ENCODE results near the gene GARIN5A.

The GARIN5A gene

DNA sequence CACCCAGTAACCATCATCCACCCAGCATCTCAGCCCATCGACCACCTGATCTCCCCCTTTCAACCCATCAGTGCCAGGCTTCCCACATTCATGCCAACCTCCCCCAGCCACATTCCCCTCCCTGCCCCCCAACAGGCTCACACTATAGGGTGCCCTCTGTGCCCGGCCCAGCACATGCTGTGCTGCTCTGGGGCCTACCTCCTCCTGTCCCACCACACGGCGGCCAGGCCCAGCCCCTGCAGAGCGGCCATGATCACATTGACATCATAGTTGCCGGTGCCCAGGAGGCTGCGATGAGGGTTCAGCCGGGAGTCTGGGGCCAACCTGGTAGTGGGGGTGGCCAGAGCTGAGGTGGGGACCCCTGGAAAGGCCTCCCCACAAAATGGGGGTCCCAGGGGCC is 30.7 kb upstream of the GARIN5A start:
- DNase-seq: no peak

DNA sequence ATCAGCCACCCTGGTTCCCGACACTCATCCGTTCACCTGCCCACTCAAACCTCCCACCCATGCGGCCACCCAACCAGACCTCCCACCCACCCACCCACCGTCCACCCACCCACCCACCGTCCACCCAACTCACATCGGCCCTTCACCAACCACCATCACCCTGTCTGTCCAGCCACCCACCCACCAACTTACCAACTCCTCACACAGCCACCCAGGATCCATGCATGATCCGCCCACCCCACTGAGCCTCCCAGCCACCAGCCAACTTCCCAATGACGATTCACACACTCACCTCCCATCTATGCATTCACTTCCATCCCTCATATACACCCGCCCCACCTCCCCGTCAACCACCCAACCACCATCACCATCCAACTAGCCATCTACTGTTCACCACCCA is 30.1 kb upstream of the GARIN5A start:
- DNase-seq: no peak

DNA sequence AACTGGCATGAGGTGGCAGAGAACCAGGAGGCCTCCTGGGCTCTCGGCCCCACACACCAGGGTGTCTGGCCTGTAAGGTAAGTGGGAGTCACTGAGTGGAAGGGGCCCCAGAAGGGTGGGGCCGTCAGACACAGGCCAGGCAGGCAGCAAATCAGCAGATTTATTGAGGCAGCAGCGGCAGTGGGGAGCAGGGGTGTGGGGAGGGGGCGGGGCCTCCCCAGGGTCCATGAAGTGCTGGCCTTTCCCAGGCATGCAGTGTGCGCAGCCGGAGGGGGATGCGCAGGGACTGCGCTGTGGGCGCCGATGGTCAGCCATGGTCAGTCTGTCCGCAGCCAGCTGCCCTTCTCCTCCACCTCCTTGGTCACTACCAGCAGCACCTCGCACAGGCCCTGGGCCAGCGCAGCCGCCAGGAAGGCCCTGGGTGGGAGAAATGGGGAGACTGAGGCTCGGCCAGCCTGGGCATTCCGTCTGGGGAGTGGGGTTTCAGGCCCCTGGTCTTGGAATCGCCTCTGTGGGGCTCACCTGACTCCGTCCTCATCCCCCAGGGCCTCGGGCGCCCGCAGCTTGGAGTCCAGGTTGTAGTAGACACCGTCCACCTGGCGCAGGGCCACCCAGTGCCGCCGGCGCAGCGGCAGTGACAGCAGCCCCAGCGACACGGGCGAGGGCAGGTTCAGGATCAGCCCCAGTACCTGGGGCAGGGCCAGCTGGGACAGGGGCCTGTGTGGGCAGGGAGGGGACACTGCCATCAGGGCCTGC is 29.4 kb upstream of the GARIN5A start:
- no peak for DNase-seq

DNA sequence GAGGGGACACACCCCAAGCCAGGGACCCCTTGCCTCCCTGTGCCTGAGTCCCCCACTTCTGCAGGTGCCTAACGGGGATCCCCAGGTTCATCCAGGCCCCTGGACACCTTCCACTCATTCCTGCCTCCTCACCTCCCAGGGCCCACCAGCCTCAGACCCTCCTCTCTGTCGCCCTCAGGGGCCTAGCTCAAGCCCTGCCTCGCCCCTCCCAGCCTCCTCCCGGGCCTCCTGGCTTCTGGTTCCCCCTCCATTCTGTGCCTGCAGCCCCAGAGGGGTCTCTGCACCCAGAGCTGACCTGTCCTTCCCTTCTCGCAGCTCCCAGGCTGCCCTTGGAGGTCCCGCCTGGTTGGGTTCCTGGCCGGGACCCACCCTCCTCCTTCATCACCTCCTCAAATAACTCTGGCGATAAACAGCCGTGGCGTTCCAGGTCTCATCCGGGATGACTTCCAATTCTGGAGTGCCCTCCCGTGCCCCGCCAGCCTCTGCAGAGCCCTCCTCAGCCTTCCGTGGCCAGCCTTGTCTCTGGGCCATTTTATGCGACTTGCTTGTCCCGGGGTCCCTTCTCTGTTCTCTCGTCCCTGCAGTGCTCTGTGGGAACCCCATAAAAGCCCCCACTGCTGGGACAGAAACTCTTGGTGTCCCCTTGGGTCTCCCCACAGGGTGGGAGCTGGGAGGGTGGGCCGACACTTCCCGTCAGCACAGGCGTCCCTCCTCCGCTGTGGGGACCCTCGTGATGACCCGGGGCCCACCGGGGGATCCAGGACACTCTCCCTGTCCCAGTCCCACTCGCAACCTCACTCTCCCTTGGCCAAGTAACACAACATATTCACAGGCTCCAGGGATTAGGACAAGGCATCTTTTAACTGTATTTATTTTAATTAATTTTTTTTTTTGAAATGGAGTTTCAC is 25.2 kb upstream of the GARIN5A start:
- DNase-seq: no peak

DNA sequence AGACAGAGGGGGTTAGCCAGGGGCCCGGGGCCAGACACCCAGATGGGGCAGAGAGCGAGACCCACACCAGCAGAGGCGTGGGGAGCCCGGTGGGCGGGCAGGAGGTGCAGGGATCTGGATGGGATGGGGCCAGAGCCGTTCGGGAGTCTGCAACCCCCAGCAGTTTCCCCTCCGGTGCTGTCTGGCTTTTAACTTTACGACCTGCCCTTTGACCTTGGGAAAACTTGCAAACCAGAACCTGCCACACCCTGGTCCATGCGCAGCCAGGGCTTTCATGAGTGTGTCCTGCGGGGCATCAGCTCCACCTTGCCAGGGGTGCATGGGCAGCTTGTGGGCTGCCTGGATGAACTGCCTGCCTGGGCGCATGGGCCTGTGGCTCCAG is 24.5 kb upstream of the GARIN5A start:
- DNase-seq: no peak

DNA sequence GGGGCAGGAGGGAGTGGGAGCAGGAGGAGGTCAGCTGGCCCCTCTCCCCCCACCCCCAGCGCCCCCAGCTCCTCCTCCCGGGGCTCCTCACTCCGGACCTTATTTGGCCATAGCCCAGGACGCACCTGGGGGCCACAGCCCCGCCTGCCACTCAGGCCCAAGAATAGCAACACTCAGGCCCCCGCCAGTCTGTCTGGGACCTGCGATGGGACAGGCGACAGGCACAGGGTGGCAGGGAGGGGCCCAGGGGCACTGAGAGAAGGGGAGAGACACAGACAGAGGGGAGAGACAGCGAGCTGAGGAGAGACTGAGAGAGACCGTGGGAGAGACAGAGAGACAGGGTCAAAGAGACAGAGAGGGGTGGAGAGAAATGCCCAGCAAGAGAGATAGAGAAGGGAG is 24.1 kb upstream of the GARIN5A start:
- DNase-seq: no peak

DNA sequence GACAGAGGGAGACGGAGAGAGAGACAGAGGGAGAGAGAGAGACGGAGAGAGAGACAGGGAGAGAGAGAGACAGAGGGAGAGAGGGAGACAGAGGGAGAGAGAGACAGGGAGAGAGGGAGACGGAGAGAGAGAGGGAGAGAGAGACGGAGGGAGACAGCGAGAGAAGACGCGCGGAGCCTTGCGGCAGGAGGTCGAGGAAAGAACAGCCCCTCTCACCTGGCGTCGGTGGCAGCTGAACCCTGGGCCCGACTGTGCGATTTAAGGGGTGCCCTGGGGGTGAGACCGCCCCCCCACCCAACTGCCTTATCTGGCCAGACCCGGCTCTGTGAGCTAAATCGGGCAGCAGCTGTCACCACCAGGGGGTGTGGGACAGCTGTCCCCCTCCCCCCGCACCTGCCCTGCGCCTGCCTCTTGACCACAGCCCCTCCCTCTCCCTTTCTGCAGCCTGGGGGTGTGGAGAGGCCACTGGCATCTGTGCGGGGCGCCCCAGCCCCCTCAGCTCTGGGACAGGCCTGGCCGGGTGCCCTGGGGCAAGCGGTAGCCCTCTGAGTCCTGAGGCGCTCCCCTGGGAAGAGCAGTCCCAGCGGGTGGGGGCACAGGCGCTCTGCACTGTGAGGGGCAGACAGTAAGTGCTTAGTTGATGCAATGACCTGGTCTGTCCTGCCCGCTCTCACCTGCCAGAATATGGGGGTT is 23.6 kb upstream of the GARIN5A start:
- DNase-seq: no peak

DNA sequence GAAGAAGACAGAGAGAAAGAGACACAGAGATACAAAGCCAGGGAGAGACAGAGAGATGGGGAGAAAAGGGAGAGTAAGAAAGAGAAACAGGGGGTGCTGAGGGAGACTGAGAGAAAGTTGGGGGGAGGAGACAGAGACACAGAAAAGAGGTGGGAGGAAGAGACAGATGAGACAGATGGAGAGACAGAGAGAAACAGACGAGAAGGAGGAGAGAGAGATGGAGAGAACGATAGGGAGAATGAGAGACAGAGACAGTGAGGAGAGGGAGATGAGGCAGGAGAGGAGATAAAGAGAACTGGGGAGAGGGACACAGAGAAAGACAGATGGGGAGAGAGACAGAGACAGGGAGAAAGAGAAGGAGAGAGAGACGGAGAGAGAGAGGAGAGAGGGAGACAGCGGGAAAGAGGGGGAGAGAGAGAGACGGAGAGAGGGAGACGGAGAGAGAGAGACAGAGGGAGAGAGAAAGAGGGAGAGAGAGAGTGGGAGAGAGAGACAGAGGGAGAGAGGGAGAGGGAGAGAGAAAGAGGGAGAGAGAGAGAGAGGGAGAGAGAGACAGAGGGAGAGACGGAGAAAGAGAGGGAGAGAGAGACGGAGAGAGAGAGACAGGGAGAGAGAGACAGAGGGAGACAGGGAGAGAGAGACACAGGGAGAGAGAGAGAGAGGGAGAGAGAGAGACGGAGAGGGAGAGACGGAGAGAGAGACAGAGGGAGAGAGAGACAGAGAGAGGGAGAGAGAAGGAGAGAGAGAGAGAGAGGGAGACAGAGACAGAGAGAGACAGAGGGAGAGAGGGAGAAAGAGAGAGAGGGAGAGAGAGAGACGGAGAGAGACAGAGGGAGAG is 21.8 kb upstream of the GARIN5A start:
- DNase-seq: no peak

DNA sequence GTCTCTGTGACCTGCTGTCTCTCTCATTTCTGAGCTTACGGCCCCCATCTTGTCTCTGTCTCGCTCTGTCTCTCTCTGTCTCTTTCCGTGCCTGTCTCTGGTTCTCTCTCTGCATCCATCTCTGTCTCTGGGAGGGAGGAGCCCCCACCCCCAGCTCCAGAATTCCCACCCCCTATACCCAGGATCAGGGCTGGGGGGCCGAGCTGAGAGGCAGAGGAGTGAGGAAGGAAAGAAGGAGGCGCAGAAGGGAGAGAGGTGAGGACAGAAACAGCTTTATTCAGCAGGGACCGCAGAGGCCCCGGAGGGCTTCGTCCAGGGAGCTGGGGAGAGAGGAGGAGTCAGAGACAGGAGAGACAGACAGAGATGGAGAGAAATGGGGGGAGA is 20.4 kb upstream of the GARIN5A start:
- DNase-seq: no peak

DNA sequence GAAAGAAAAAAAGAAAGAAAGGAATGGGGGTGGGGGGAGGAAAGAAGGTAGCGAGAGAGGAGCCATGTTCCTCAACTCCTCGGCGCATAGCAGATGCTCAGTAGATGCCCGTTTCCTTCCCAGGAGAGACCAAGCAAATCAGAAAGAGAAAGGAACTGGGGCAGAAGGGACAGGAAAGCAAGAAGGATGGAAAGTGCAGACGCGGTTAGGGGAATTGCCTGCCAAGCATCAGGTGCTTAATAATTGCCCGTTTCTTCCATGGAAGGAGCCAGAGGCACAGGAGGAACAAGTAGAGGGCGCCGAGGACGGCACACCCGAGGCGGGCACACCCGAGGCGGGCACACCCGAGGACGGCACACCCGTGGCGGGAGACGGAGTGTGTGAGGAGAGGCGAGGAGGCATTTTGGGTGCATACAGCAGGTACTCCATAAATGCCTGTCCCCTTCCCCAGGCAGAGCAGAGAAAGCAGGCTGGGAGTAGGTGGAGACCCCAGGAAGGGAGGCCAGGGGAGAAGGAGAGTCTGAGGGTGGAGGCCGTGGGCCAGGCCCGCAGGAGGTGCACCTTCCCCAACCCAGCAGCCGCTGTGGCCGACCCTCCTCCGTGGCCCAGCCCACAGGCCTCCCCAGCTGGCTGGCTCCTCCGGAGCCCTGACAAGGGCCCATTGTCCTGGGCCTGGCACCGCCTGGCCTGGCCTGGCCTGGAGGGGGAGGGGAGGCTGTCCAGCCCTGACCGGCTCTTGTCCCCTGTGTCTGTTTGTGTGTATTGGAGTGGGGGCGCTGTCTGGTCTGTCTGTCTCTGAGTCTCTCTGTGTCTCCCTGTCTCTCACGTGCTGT is 19.8 kb upstream of the GARIN5A start:
- DNase-seq: no peak

DNA sequence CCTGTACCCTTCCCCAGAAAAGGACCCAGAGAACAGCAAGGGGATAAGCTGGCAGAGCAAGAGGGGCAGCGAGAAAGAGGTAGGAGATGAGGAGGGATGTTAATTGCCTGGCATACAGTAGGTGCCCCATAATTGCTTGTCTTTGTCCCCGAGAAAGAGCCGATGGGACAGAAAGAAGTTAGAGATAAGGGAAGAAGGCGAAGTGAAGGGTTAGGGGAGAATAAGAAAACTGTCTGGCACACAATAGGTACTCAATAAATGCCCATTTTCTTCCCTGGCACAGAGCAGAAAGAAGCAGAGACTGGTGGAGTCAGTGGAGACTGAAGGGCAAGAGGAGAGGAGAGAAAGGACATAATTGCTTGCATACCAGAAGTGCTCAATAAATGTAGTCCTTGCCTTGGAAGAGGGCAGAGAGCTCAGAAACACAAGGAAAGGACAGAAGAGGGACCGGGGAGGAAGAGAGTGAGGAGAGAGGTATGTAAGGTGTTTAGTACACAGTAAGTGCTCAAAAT is 18.4 kb upstream of the GARIN5A start:
- no peak for DNase-seq

DNA sequence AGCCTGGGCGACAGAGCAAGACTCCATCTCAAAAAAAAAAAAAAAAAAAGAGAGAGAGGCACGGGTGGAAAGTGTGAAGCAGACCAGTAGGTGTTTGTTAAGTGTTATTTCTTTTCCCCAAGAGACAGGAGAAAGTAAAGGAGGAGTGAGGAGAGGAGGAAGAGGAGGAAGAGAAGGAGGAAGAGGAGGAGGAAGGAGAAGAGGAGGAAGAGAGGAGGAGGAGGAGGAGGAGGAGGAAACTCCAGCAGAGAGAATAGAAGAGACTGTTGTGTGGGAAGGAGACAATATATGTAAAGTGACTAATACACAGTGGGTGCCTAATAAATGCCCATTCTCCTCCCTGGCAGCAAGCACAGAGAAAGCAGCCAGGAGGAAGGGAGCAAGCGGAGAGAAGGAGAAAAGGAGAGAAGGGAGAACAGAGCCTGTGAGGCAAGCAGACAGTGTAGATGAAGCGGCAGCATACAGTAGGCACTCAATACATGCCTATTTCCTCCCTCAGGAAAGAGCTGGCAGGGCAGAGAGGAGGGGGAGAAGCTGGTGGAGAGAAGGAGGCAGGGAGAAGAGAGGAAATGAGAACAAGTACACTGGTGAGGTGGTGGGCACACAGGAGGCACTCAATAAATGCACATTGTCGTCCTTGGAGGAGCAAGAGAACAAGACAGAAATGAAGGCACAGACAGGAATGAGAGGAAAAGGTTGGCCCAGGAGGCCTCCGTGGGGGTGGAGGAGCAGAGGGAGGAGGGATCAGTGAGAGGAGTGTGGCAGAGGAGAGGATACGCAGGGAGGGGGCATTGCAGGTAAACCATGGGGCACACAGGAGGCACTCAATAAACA is 17.8 kb upstream of the GARIN5A start:
- no peak for DNase-seq

DNA sequence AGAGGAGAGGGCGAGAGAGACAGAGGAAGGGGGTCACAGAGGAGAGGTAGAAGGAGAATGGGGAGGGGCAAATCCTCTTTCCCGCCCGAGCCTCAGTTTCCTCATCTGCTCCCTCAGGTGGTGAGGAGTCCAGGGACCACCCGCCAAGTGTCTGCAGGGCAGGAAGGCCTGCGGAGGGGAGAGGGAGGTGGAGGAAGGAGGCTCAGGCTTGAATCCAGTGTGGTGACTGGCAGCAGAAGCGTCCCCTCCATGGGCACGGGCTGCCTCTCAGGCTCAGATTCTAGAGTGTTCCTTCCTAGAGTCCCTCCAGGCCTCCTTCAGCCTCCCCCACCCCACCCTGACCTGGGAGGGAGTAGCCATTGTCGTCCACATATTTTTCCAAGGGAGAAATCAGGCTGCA is 16.5 kb upstream of the GARIN5A start:
- no peak for DNase-seq

DNA sequence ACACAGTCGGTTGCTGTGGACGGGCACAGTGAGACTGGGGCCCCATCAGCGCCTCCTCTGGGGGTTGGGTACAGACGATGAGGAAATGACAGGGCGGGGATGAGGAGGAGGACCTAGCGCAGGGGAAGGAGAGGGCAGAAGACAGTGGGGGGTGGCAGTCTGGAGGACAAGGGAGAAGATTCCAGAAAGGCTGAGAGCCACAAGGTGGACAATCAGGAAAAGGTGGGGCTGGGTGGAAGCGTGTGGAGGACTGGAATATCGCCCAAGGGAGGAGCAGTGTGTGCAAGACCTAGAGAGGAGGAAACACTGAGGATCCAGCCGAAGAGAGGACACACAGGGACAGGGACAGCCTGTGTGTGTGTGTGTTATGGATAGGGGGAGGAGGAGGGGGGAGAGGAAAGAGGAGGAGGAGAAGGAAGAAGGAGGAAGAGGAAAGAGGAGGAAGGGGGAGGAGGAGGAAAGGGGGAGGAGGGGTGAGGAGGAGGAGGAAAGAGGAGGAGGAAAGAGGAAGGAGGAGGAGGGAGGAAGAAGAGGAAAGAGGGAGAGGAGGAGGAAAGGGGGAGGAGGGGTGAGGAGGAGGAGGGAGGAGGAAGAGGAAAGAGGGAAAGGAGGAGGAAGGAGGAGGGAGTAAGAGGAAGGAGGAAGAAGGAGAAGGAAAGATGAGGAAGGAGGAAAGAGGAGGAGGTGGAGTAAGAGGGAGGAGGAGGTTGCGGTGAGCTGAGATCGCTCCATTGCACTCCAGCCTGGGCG is 15.8 kb upstream of the GARIN5A start:
- DNase-seq: no peak

DNA sequence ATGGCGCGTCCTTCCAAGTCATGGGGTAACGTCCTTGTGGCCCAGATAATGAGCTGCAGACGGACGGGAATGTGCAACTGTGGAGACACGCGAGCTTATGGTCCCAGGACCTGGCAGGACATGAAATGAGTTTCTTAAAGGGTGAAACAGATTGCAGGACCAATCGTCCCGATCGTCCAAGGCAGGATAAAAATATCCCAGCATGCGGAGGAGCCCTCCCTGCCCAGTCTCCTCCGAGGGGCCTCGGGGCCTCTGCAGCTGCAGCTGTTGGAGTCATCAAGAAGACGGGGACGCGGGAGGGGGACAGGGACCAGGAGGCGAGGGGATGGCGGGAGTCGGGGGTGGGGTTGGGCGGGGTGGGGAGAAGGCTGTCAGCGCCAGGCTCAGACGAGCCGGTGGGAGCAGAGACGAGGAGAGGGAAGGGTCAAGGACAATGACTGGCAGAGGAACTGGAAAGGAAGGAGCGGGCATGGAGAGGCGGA is 14.4 kb upstream of the GARIN5A start:
- DNase-seq: no peak

DNA sequence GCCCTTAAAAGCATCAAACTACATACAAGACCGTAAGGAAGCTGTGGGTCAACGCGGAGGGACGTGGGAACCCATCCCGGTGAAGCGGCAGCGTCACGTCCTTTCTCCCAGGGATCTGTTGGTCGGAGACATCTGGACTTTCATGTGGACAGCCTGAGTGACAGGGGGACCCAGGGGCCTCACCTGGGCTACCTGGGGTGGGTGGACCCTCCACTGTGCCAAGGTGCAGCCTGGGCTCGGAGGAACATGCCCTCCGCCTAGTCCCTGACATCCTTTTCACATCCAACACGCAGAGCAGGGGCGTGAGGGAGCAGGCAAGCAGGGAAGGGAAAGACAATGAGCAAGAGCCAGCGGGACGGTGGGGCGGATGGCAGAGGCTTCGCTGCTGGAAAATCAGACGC is 13.8 kb upstream of the GARIN5A start:
- no peak for DNase-seq

DNA sequence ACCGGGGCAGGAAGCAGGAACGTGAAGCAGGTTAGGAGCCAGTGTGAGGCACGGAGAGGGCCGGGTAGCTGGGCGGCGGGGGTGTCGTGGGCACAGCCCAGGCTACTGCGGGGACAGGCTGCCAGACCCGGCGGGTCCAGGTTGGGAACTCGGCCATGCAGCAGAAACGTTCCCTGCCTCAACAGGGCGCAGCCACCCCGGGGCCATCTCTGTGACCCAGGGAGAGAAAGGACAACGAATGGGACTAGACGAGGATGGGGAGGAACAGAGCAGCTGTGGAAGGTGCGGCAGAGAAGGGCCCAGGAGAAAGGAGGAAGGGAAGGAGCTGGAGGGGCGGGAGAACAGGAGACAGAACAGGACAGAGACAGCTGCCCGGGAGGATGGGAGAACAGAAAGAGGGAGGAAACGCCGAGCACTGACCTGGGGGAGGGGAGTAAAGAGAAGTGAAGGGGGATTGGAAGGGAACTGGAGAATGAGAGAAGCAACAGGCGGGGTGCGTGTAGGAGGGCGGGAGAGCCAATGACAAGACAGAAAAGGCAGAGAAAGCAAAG is 12.9 kb upstream of the GARIN5A start:
- peak; percentile 8 for DNase-seq

DNA sequence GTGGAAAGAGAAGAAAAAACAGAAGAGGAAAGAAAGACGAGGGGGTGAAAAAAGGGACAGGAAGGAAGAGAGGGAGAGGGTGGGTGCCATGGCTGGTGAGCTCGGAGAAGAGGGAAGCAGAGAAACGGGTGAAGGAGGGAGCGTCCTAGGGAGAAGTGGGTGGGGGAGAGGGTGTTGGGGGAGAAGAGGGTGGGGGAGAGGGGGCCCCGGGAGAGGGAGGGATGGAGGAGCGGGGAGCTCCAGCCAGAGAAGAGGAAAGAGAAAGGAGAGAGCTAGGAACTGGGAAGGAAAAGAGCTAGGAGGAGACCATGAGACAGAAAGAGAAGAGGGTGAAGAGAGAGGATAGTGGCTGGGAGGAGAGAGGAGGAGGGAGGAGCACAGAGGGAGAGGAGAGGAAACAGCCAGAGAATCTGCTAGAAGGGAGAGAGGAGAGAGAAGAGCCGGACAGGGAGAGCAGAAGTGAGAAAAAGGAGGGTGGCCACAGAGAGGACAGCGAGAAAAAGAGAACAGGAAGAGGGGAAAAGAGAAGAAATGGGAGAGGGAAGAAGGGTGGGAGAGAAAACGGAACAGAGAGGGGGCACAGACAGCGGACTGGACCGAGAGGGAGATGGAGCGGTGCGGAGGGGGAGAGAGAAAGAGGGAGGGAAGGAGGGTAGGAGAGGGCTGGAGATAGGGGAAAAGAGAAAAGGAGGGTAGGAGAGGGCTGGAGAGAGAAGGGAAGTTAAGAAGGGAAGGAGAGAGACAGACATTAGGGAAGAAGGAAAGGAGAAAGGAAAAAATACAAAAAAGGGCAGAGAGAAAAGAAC is 11.9 kb upstream of the GARIN5A start:
- DNase-seq: peak; percentile 21

All from suppressor macrophage treated with lipopolysaccharide for 4 hours (primary cell).